AG04449 (cell line): ENCODE measurements around the gene SEC22A.

Source experiments
- CTCF ChIA-PET: fragments of 350-600 bp; formaldehyde crosslinking; extraction: SDS; loops from one replicate; lab custom pipeline; 2021; ENCODE audit warnings: antibody characterized with exemption; lab: Yijun Ruan, JAX
- POLR2A ChIA-PET: fragments of 400-600, 350-600 bp; formaldehyde crosslinking; extraction: SDS; loops from one replicate; lab custom pipeline; 2020; ENCODE audit warnings: antibody characterized with exemption, inconsistent platforms; lab: Yijun Ruan, JAX
- DNase-seq: peaks from one replicate; pipeline ENCODE4 v3.0.0-alpha.2; 2010; ENCODE audit warnings: low read depth, low spot score
- H3K4me3 ChIP-seq: 2 replicates; pipeline ENCODE4 v1.5.1; 2011; ENCODE audit warnings: low read depth, mild to moderate bottlenecking, control low read depth, low read length
- TF ChIP-seq, protein P1 (sequence below): IDR thresholded peaks from one replicate; pipeline ENCODE4 v1.5.1; 2011; ENCODE audit warnings: mild to moderate bottlenecking, moderate library complexity, low read length, control low read depth, inconsistent platforms; ENCODE audit not compliant: insufficient read depth; ENCODE audit errors: missing control alignments

The SEC22A gene

DNA sequence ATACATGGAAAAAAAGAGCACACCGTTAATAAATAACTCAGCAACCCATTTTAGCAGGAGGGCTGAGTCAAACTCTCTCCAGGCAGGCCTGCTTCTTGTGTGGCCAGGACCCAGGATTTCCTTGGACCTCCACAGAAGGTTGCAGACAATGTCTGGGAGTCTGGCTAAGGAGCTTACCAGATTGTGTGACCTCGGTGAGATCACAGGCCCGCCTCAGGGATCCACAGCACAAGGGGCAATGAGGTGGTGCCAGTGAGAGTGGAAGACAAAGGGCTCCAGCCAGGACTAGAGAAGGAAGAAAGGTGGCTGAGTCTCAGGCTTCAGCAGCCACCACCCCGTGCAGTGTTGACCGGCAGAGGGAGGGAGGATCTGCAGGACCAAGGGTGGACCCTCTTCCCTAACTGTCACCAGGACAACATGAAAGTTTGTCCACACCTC, 32.2 kb upstream of the SEC22A start:
- TF ChIP-seq, protein P1, sequence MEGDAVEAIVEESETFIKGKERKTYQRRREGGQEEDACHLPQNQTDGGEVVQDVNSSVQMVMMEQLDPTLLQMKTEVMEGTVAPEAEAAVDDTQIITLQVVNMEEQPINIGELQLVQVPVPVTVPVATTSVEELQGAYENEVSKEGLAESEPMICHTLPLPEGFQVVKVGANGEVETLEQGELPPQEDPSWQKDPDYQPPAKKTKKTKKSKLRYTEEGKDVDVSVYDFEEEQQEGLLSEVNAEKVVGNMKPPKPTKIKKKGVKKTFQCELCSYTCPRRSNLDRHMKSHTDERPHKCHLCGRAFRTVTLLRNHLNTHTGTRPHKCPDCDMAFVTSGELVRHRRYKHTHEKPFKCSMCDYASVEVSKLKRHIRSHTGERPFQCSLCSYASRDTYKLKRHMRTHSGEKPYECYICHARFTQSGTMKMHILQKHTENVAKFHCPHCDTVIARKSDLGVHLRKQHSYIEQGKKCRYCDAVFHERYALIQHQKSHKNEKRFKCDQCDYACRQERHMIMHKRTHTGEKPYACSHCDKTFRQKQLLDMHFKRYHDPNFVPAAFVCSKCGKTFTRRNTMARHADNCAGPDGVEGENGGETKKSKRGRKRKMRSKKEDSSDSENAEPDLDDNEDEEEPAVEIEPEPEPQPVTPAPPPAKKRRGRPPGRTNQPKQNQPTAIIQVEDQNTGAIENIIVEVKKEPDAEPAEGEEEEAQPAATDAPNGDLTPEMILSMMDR, result no peak
- DNase-seq, result no peak
- no peak overlapping the region for H3K4me3 ChIP-seq
- ChIA-PET POLR2A (no interaction called here), CTCF (no interaction called here)

DNA sequence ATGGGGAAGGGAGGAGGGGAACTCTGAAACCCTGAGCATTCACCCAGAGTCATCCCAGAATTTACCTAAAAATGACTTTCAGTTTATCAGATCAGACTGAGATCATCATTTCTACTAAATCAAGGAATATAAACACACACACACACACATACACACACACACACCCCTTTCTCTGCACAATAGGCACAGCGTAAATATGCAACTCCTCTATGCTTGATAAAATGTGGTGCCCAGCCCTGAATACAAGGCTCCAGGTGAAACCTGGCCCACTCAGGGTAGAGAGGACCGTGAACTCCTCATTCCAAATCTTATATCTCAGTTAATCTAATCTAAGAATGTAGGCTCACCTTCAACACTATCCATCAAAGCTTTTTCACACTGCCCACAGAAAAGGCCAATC, 31.8 kb upstream of the SEC22A start:
- ChIA-PET CTCF (no interaction called here), POLR2A (no interaction called here)
- TF ChIP-seq, protein P1, result no peak
- H3K4me3 ChIP-seq, result no peak overlapping the region
- DNase-seq, result no peak

DNA sequence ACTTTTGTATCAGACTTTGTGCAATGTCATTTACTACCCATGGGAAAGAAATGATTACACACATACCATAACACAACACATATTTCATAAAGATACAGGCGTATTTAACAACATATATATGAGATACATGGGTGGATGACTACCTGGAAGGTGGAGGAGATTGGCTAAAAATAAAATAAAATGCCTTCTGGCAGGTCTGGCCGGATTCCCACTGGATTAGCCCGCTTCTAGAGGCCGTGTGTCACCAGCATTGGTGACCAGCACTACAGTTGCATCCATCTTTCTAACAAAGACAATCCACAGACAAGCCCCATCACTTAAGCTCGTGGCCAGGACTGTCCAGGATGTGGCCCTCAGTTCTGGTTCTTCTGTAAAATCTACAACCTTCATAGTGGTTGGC, 21.0 kb upstream of the SEC22A start:
- H3K4me3 ChIP-seq, result no peak overlapping the region
- DNase-seq, result no peak
- TF ChIP-seq, protein P1, result no peak
- CTCF ChIA-PET, result interaction anchor here (0.9 kb wide), 1 partner anchor 19 kb away, joined by 3 read pairs; no protein-coding TSS in a partner anchor
- POLR2A ChIA-PET, result no interaction called here

DNA sequence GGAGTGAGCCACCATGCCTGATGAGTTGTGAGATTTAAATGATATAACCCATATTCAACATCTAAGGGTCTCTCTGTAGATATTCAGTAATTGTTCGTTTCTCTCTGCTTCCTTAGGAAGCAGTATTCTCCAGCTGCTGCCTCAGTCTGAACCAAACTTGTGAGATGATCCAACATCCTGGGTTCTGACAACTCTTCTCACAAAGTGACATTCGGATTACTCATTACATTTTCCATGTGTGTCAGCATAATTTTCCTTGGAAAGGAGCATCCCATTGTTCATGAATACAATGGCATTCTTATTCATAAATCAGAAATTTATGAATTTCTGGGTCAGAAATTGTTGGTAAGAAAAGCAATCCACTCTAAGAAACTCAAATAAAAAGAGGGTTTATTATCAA, 15.0 kb upstream of the SEC22A start:
- ChIA-PET POLR2A (no interaction called here), CTCF (no interaction called here)
- DNase-seq, result no peak
- H3K4me3 ChIP-seq, result no peak overlapping the region
- TF ChIP-seq, protein P1, result no peak

DNA sequence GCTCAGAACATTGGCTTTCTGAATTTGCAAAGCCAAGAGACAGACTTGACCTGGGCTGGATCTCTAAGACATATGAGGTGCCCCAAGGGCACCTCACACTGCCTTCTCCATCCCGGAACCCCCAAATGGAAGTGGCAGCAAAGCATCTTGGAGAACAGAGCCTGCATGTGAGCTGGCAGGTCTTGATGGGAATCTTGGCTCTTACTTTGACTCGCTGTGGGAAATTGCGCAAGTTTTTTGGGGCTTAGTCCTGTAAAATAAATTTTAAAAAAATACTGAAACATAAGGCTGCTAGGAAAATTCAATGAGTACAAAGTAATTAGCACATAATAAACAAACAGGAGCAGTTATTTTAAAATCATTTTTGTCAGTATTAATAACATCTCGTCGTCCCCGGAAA, 13.7 kb upstream of the SEC22A start:
- no peak for DNase-seq
- TF ChIP-seq, protein P1, result no peak
- H3K4me3 ChIP-seq, result no peak overlapping the region
- ChIA-PET CTCF (no interaction called here), POLR2A (no interaction called here)

DNA sequence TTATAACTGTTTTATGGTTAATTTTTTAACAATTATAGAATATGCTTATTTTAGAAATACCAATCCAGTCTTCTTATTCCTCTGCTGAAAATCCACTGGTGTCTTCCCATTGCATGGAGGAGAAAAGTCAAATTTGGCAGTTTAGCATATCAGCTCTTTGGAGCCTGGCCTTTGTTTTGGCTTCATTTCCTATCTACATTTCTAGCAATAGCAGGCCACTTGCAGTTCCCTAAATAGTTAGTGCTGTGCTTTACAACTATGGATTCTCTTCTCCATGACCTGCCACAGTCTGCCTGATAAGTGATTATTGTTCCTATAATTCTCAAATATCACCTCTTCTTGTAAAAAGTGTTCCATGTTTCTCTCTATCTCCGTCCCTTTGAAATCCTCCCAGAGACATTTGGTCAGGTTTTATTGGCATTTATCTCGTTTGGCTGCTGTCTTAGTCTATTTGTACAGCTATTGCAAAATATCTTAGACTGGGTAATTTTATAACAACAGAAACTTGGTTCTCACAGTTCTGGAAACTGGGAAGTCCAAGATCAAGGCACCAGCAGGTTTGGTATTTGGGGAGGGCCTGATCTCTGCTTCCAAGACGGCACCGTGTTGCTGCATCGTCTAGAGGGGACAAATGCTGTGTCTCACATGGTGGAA, 8.2 kb upstream of the SEC22A start:
- no peak for DNase-seq
- H3K4me3 ChIP-seq, result no peak overlapping the region
- CTCF ChIA-PET, result no interaction called here
- TF ChIP-seq, protein P1, result no peak
- POLR2A ChIA-PET, result no interaction called here
